HepG2 (cell line): ENCODE results near the gene DNAAF8. TPM values are rescaled to one million over a fixed set of nuclear protein-coding genes. Genes with fewer than 3 reads are reported as not detected.
A peak's percentile ranks its signal among the peaks of the same experiment; 100 is the strongest.

Source experiments
- ARID3A ChIP-seq: IDR thresholded peaks from 2 replicates; pipeline ENCODE4 v1.6.1; 2012; ENCODE audit warnings: low read depth, low read length, improper control_type of control experiment
- FOXA1 ChIP-seq, 2 experiments: fragments of 450-650 bp in 1 of 2; sonication (generic) in 1 of 2; formaldehyde crosslinking in 1 of 2; IDR thresholded peaks; 2 replicates each; pipeline versions ENCODE4 v1.4.0 to v1.6.1; 2016 to 2020; ENCODE audit warnings: missing genetic modification reagents in 1 of 2
- HBP1 ChIP-seq: IDR thresholded peaks from 2 replicates; pipeline ENCODE4 v1.6.1; 2016; ENCODE audit warnings: low read depth, control low read depth
- HNRNPL ChIP-seq: fragments of 200-400 bp; formaldehyde crosslinking; IDR thresholded peaks from 2 replicates; pipeline ENCODE4 v1.6.1; 2017; ENCODE audit warnings: mild to moderate bottlenecking, low read depth, low read length
- NFIB ChIP-seq: sonication (generic); formaldehyde crosslinking; IDR thresholded peaks from 2 replicates; pipeline ENCODE4 v1.9.0; 2021; ENCODE audit warnings: missing genetic modification reagents, mild to moderate bottlenecking, borderline replicate concordance
- PLSCR1 ChIP-seq: sonication (generic); formaldehyde crosslinking; IDR thresholded peaks from 2 replicates; pipeline ENCODE4 v1.5.0; 2020; ENCODE audit warnings: missing genetic modification reagents, mild to moderate bottlenecking, borderline replicate concordance
- REPIN1 ChIP-seq: sonication (generic); formaldehyde crosslinking; IDR thresholded peaks from 2 replicates; pipeline ENCODE4 v1.8.0; 2022; ENCODE audit warnings: missing genetic modification reagents, low read depth, mild to moderate bottlenecking, borderline replicate concordance
- RFXAP ChIP-seq: sonication (generic); formaldehyde crosslinking; IDR thresholded peaks from 2 replicates; pipeline ENCODE4 v1.4.0; 2020; ENCODE audit warnings: missing genetic modification reagents, borderline replicate concordance
- TCF7 ChIP-seq: sonication (generic); IDR thresholded peaks from 2 replicates; pipeline ENCODE4 v1.6.1; 2016; ENCODE audit warnings: antibody characterized with exemption, low read depth
- TGIF2 ChIP-seq: IDR thresholded peaks from 2 replicates; pipeline ENCODE4 v1.6.1; 2016; ENCODE audit warnings: control low read depth, missing compliant biosample characterization
- TIGD3 ChIP-seq: sonication (generic); formaldehyde crosslinking; IDR thresholded peaks from 2 replicates; pipeline ENCODE4 v1.5.1; 2020; ENCODE audit warnings: mild to moderate bottlenecking, missing genetic modification reagents, borderline replicate concordance
- ZBTB26 ChIP-seq: IDR thresholded peaks from 2 replicates; pipeline ENCODE4 v1.6.1; 2016; ENCODE audit warnings: missing compliant biosample characterization, missing genetic modification reagents, borderline replicate concordance
- ZNF143 ChIP-seq: sonication (generic); formaldehyde crosslinking; IDR thresholded peaks from 2 replicates; pipeline ENCODE4 v1.4.0; 2020; ENCODE audit warnings: missing genetic modification reagents
- ZNF333 ChIP-seq: sonication (generic); formaldehyde crosslinking; IDR thresholded peaks from 2 replicates; pipeline ENCODE4 v1.4.0; 2020; ENCODE audit warnings: mild to moderate bottlenecking, missing genetic modification reagents, borderline replicate concordance
- ZNF383 ChIP-seq: sonication (generic); formaldehyde crosslinking; IDR thresholded peaks from 2 replicates; pipeline ENCODE4 v1.4.0; 2020; ENCODE audit warnings: missing genetic modification reagents, mild to moderate bottlenecking, borderline replicate concordance
- ZNF678 ChIP-seq: sonication (generic); formaldehyde crosslinking; IDR thresholded peaks from 2 replicates; pipeline ENCODE4 v1.4.0; 2020; ENCODE audit warnings: mild to moderate bottlenecking, missing genetic modification reagents
- ZNF766 ChIP-seq: sonication (generic); formaldehyde crosslinking; IDR thresholded peaks from 2 replicates; pipeline ENCODE4 v1.5.0; 2020; ENCODE audit warnings: missing genetic modification reagents, borderline replicate concordance
- ZNF775 ChIP-seq: sonication (generic); formaldehyde crosslinking; IDR thresholded peaks from 2 replicates; pipeline ENCODE4 v1.4.0; 2020; ENCODE audit warnings: missing genetic modification reagents, mild to moderate bottlenecking, moderate library complexity, borderline replicate concordance
- ZNF841 ChIP-seq: sonication (generic); formaldehyde crosslinking; IDR thresholded peaks from 2 replicates; pipeline ENCODE4 v1.8.1; 2023; ENCODE audit warnings: missing genetic modification reagents, borderline replicate concordance
- polyA plus RNA-seq, 8 experiments: library from polyadenylated mRNA; depleted of rRNA in 3 of 8; stranded (reverse) in 7 of 8; unstranded in 1 of 8; fragments of >200 nt; fragmentation: Illumina TruSeq in 4 of 8; extraction: Trizol in 4 of 8; gene quantifications; 2 replicates each; pipeline versions ENCODE4 v1.2.1 to v1.2.3, GENCODE V29; 2011 to 2016; ENCODE audit warnings: low read depth in 4 of 8, missing spikeins in 1 of 8, mixed read lengths in 1 of 8; ENCODE audit not compliant: insufficient read depth in 1 of 8
- total RNA-seq, 5 experiments: library from RNA; depleted of rRNA; stranded (reverse); fragments of >200 nt; fragmentation: Illumina TruSeq; extraction: Trizol; gene quantifications; 2 replicates each; pipeline ENCODE4 v1.2.3, GENCODE V29; 2016; ENCODE audit warnings: low read depth in 1 of 5

DNAAF8 gene
- total and polyA plus RNA-seq, 2 of the 13 experiments (the other 11 are each of a cell fraction or from before 2014, with no cell fraction given): 0.44 TPM; not detected in 1

- peak; percentile 84 for TF ChIP-seq HBP1
- no peak for TF ChIP-seq PLSCR1 (CRISPR knock-in tag)
- no peak for TF ChIP-seq ARID3A
- TF ChIP-seq ZNF678 (CRISPR knock-in tag): peak; percentile 77; the same call in 1 of the 2 replicates
- TF ChIP-seq TCF7: no peak
- no peak; the same call in 1 of the 2 replicates for TF ChIP-seq ZNF383 (CRISPR knock-in tag)
- no peak for TF ChIP-seq ZNF841 (CRISPR knock-in tag)
- peak; percentile 60; the same call in 1 of the 2 replicates for TF ChIP-seq TGIF2
- no peak for TF ChIP-seq ZNF775 (CRISPR knock-in tag)
- TF ChIP-seq HNRNPL: peak; percentile 36; the same call in 1 of the 2 replicates
- no peak for TF ChIP-seq TIGD3 (CRISPR knock-in tag)
- 0 out of 2 replicates have a peak, but pooled peaks have one; percentile 46 for TF ChIP-seq ZNF766 (CRISPR knock-in tag)
- TF ChIP-seq REPIN1: peak; percentile 21; the same call in 1 of the 2 replicates
- 0 out of 2 replicates have a peak, but pooled peaks have one; percentile 75 for TF ChIP-seq ZNF333 (CRISPR knock-in tag)
- TF ChIP-seq ZBTB26 (CRISPR knock-in tag): no peak; the same call in 1 of the 2 replicates
- TF ChIP-seq RFXAP (CRISPR knock-in tag): no peak; the same call in none of the 2 replicates
- TF ChIP-seq ZNF143 (CRISPR knock-in tag): peak; percentile 98
- TF ChIP-seq NFIB (CRISPR knock-in tag): no peak
- no peak for TF ChIP-seq FOXA1 (IDR thresholded peaks at IDR 0.05)
- peak; percentile 31; the same call in 1 of the 2 replicates for TF ChIP-seq FOXA1 (CRISPR knock-in tag; IDR thresholded peaks at IDR 0.05)
Measured at GRCh38 chr16:4766875-4767628, 32.7 kb downstream of the DNAAF8 start, which contains the start of gene ZNF500 (continued).
